Ovary (tissue), 9 donors: ENCODE data around the gene ZMAT5. TPM values are rescaled to one million over a fixed set of nuclear protein-coding genes. Genes with fewer than 3 reads are reported as not detected.

ENCODE experiments used
- DNase-seq, 5 donors: peaks; one replicate each; pipeline ENCODE4 v3.0.0-alpha.2; 2019 to 2020
- H3K27ac ChIP-seq, 2 donors: fragments of 200-600 bp; one replicate each; pipeline versions ENCODE4 v1.5.1 to v1.8.0; 2019 to 2022
- H3K27me3 ChIP-seq: fragments of 200-600 bp; one replicate; pipeline ENCODE4 v1.8.0; 2022
- H3K36me3 ChIP-seq: fragments of 200-600 bp; sonication (generic); one replicate; pipeline ENCODE4 v1.5.1; 2019
- H3K4me1 ChIP-seq: one replicate; pipeline ENCODE4 v1.8.1; 2013; ENCODE audit warnings: mild to moderate bottlenecking, moderate library complexity; ENCODE audit not compliant: insufficient read depth
- H3K4me3 ChIP-seq: fragments of 200-600 bp; sonication (generic); one replicate; pipeline ENCODE4 v1.5.1; 2017
- H3K9me3 ChIP-seq, 2 donors: fragments of 200-600 bp in 1 of 2; sonication (generic) in 1 of 2; one replicate each; pipeline versions ENCODE4 v1.5.1 to v1.8.1; 2013 to 2019; ENCODE audit warnings: mild to moderate bottlenecking in 1 of 2, moderate library complexity in 1 of 2
- EP300 ChIP-seq: sonication (generic); formaldehyde crosslinking; IDR thresholded peaks from one replicate; pipeline ENCODE4 v1.6.1; 2017; ENCODE audit warnings: antibody characterized with exemption
- POLR2A ChIP-seq: fragments of 450-650 bp; IDR thresholded peaks from one replicate; pipeline ENCODE4 v1.6.1; 2017; ENCODE audit warnings: antibody characterized with exemption, mild to moderate bottlenecking, moderate library complexity
- WGBS, 3 donors: extraction: QIAGEN DNeasy Blood & Tissue Kit in 1 of 3; methylation state at CpG; one replicate each; pipeline versions ENCODE4 v1.1.5 to v1.1.7; 2013 to 2017; 5-methylcytosine and 5-hydroxymethylcytosine counted together
- intact Hi-C, 4 donors: fragments of 100-400 bp; cut with DNase I; formaldehyde crosslinking; loops; one replicate each; pipeline versions ENCODE4 v1.11.0 to v1.15.1; 2022 to 2023
- polyA plus RNA-seq, 2 donors: library from polyadenylated mRNA; stranded (reverse); fragments of 200-250 nt in 1 of 2; fragments of 350-450 nt in 1 of 2; fragmentation: Illumina TruSeq in 1 of 2; extraction: RNeasy Lipid Tissue Mini Kit (QIAGEN cat#74804) in 1 of 2; gene quantifications; one replicate each; pipeline ENCODE4 v1.2.3, GENCODE V29; 2013 to 2014
- total RNA-seq, 7 donors: library from RNA; depleted of rRNA in 2 of 7; stranded (reverse); fragments of >200 nt in 2 of 7; fragmentation: NEBNext Ultra II Directional in 3 of 7; extraction: Animal tissue kit (Norgen Biotek cat#: 25700) in 3 of 7; gene quantifications; one replicate each; pipeline versions ENCODE4 v1.1.0 to v1.2.4, GENCODE V29; 2016 to 2023
- TF ChIP-seq, protein P1 (sequence below), 3 donors: fragments of 450-650 bp in 2 of 3; fragments of 200-600 bp in 1 of 3; IDR thresholded peaks; one replicate each; pipeline versions ENCODE4 v1.5.1 to v1.8.0; 2016 to 2022; ENCODE audit warnings: antibody characterized with exemption in 3 of 3, mild to moderate bottlenecking in 1 of 3
- donor health status: DM: no; HTN: no; CAD: no; lungs with moderate emphysema.
- donor health status: DM: no; HTN: no; CAD: no.
- donor health status: Bipolar disorder and iron deficiency.
- donor health status: DM: yes; HTN: yes; CAD: no.
- donor health status: DM: no; HTN: no; CAD: no.
- donor health status: DM: yes; HTN: yes; CAD: no.

Gene ZMAT5
- total and polyA plus RNA-seq, 9 donors: 5.7 to 27.2 (median 21.4) TPM

DNA sequence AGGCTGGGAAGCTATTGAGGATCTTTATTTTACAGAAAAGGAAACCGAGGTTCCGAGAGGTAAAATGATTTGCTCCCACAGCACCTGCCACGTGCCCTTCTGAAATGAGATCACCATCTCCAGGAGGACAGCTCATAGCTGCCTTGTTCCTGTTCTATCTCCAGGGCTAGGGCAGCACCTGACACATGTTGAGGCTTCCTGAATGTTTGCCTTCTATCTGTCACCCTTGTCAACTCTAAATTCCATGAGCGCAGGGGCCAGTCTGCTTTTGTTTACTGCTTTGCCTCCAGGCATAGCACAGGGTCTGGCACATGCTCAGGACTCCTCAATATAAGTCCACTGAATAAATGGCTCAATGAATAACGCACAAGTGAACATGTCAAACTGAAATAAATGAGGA, 47.2 kb upstream of the ZMAT5 start:
- Histone ChIP-seq H3K36me3 (no peaks in the 10 kb centered on the region), H3K27me3 (no peaks in the 10 kb centered on the region), H3K27ac (no peak overlapping the region), H3K4me3 (no peak overlapping the region), H3K9me3 (no peaks in the 10 kb centered on the region), H3K4me1 (no peaks in the 10 kb centered on the region)
- 83 to 91% (median 84%) methylated on average over 5 of the region's 5 CpGs for WGBS, 3 donors
- intact Hi-C loops: no loop called here
- TF ChIP-seq, protein P1, sequence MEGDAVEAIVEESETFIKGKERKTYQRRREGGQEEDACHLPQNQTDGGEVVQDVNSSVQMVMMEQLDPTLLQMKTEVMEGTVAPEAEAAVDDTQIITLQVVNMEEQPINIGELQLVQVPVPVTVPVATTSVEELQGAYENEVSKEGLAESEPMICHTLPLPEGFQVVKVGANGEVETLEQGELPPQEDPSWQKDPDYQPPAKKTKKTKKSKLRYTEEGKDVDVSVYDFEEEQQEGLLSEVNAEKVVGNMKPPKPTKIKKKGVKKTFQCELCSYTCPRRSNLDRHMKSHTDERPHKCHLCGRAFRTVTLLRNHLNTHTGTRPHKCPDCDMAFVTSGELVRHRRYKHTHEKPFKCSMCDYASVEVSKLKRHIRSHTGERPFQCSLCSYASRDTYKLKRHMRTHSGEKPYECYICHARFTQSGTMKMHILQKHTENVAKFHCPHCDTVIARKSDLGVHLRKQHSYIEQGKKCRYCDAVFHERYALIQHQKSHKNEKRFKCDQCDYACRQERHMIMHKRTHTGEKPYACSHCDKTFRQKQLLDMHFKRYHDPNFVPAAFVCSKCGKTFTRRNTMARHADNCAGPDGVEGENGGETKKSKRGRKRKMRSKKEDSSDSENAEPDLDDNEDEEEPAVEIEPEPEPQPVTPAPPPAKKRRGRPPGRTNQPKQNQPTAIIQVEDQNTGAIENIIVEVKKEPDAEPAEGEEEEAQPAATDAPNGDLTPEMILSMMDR (IDR thresholded peaks at IDR 0.05): no peak
- TF ChIP-seq EP300: no peak
- TF ChIP-seq POLR2A: no peak
- no peak for DNase-seq

DNA sequence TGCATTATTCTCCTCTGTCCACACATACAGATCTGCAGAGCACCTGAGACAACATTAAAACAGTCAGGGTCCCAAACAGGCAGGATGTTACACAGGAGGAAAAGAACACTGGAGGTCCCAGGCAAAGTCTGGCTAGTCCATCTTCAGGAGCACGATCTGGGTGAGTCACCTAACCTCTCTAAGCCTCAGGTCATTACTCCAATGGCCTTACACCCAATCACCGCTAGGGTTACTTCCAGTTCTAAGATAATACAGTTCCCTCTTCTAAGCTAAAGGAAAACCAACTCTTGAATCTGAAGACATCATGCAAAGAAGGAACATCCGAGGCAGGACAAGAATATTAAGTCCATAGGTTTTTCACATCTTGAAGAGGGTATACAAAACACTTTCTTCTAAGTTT, 46.8 kb upstream of the ZMAT5 start:
- H3K4me3 ChIP-seq: no peak overlapping the region
- DNase-seq: no peak
- H3K27me3 ChIP-seq: no peaks in the 10 kb centered on the region
- WGBS, 3 donors: 71 to 83% (median 72%) methylated on average over 3 of the region's 3 CpGs
- H3K36me3 ChIP-seq: no peaks in the 10 kb centered on the region
- TF ChIP-seq POLR2A: no peak
- TF ChIP-seq, protein P1 (IDR thresholded peaks at IDR 0.05): no peak
- TF ChIP-seq EP300: no peak
- H3K4me1 ChIP-seq: no peaks in the 10 kb centered on the region
- H3K9me3 ChIP-seq: no peaks in the 10 kb centered on the region
- intact Hi-C loops: no loop called here
- no peak overlapping the region for H3K27ac ChIP-seq

DNA sequence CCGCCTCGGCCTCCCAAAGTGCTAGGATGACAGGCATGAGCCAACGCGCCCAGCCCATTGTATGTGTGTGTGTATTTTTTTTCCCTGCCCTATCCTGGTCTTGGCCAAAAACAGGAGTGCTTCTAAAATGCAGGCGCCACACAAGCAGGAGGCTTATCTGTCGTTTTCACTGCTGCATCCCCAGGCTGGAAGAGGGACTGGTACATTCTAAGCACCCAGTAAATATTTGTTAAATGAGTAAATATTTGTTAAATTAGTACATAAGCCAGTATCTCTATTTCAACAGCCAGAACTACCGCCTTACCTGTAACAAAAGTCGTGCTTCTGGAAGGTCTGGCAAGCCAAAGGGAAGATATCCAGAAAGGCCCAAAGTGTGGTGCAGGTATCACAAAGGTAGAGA, 46.3 kb upstream of the ZMAT5 start:
- intact Hi-C loops: no loop called here
- Histone ChIP-seq H3K27ac (no peak overlapping the region), H3K27me3 (no peaks in the 10 kb centered on the region), H3K9me3 (no peaks in the 10 kb centered on the region), H3K4me3 (no peak overlapping the region), H3K36me3 (no peaks in the 10 kb centered on the region), H3K4me1 (no peaks in the 10 kb centered on the region)
- WGBS, 3 donors: 91 to 93% (median 91%) methylated on average over 8 of the region's 8 CpGs
- DNase-seq: no peak
- TF ChIP-seq EP300 (no peak), POLR2A (no peak)
- TF ChIP-seq, protein P1 (IDR thresholded peaks at IDR 0.05): no peak

DNA sequence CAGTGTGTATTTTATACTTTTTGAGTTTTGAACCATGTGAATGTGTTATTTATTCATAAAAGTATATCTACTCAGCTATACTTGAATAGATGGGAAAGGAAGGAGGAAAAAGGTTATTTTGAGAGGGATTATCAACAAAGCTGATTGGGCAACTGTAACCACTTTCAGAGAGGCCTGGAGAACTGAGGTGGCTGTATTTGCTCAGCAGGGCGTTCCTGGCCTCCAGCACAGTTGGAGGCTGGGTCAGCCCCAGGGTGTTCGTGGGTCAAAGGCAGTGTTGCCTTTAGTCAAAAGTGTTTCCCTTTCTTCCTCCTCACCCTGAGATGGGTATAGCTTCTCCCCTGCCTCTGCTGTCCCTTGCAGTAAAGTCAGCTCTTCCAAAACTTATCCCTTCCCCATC, 44.6 kb upstream of the ZMAT5 start:
- 77 to 89% (median 85%) methylated on average over 2 of the region's 2 CpGs for WGBS, 3 donors
- Histone ChIP-seq H3K4me3 (no peak overlapping the region), H3K27ac (no peak overlapping the region), H3K36me3 (no peaks in the 10 kb centered on the region), H3K9me3 (no peaks in the 10 kb centered on the region), H3K4me1 (no peaks in the 10 kb centered on the region), H3K27me3 (no peaks in the 10 kb centered on the region)
- no peak for DNase-seq
- TF ChIP-seq EP300 (no peak), POLR2A (no peak)
- TF ChIP-seq, protein P1 (IDR thresholded peaks at IDR 0.05): no peak
- intact Hi-C loops: no loop called here

DNA sequence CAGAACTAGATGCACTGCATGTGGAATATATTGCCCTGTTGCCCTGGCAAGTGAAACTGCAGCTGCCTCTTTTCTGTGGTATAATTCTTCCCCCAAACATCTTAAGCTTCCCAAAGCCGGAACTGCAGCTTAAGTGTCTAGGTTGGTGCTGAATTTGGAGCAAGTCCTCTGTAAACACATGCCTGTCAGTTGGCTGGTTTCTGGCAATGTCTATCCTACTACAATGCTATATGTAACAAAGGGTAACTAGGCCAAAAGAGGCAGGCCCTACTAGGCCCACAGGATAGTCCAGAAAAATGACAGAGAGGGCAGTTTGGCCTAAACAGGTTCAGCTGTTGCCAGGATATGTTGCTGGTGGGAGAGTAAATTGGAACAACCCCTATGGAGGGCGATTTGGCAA, 43.4 kb upstream of the ZMAT5 start:
- Histone ChIP-seq H3K27me3 (no peaks in the 10 kb centered on the region), H3K36me3 (no peaks in the 10 kb centered on the region), H3K4me1 (no peaks in the 10 kb centered on the region), H3K4me3 (no peak overlapping the region), H3K9me3 (no peaks in the 10 kb centered on the region), H3K27ac (no peak overlapping the region)
- intact Hi-C loops: no loop called here
- no peak for DNase-seq
- TF ChIP-seq POLR2A (no peak), EP300 (no peak)
- TF ChIP-seq, protein P1 (IDR thresholded peaks at IDR 0.05): no peak
- 80 to 95% (median 86%) methylated on average over 2 of the region's 2 CpGs for WGBS, 3 donors
